HG03175 (cell line): ENCODE measurements around the gene DAO.
A peak's percentile ranks its signal among the peaks of the same experiment; 100 is the strongest.
"Not testable (repeated sequence)": the region's sequence is repeated elsewhere in the genome, so short reads cannot be mapped to it uniquely, and the experiment has no call there.

ENCODE experiments used
- ATAC-seq: cut with Tn5 transposase; IDR thresholded peaks from one replicate; pipeline ENCODE4 v1.9.1; 2021; ENCODE audit warnings: mild to moderate bottlenecking, moderate library complexity; ENCODE audit not compliant: unreplicated experiment

The DAO gene

GRCh38 chr12:108849660-108850059, 30.2 kb upstream of the DAO start:
- ATAC-seq, result no peak

- peak; percentile 59 for ATAC-seq
Observed at GRCh38 chr12:108850854-108851573, 28.9 kb upstream of the DAO start.

GRCh38 chr12:108852674-108853309, 27.1 kb upstream of the DAO start:
- ATAC-seq, result no peak

- no peak for ATAC-seq
Observed at GRCh38 chr12:108853426-108853825, 26.5 kb upstream of the DAO start.

GRCh38 chr12:108853981-108854446, 25.9 kb upstream of the DAO start:
- no peak for ATAC-seq

GRCh38 chr12:108854451-108855283, 25.2 kb upstream of the DAO start:
- no peak for ATAC-seq

- no peak for ATAC-seq
Observed at GRCh38 chr12:108855284-108856169, 24.4 kb upstream of the DAO start.

- ATAC-seq, result no peak
Observed at GRCh38 chr12:108856170-108856427, 23.8 kb upstream of the DAO start.

GRCh38 chr12:108856428-108857157, 23.3 kb upstream of the DAO start:
- ATAC-seq, result peak; percentile 35

- ATAC-seq, result no peak
Observed at GRCh38 chr12:108857158-108857407, 22.8 kb upstream of the DAO start.

- no peak for ATAC-seq
Observed at GRCh38 chr12:108858311-108859074, 21.4 kb upstream of the DAO start.

GRCh38 chr12:108859141-108859922, 20.6 kb upstream of the DAO start:
- not testable (repeated sequence) for ATAC-seq

GRCh38 chr12:108859923-108860291, 20.0 kb upstream of the DAO start:
- ATAC-seq, result no peak

- ATAC-seq, result no peak
Observed at GRCh38 chr12:108860443-108860842, 19.4 kb upstream of the DAO start.

- ATAC-seq, result no peak
Observed at GRCh38 chr12:108861878-108862587, 17.9 kb upstream of the DAO start.

GRCh38 chr12:108862588-108862959, 17.3 kb upstream of the DAO start:
- no peak for ATAC-seq

GRCh38 chr12:108865169-108865568, 14.7 kb upstream of the DAO start:
- no peak for ATAC-seq

- not testable (repeated sequence) for ATAC-seq
Observed at GRCh38 chr12:108866083-108866482, 13.8 kb upstream of the DAO start.

GRCh38 chr12:108868781-108869180, 11.1 kb upstream of the DAO start:
- no peak for ATAC-seq
